HCT116 (cell line): ENCODE results near the gene CD84. TPM values are rescaled to one million over a fixed set of nuclear protein-coding genes. Genes with fewer than 3 reads are reported as not detected.
"Not testable (repeated sequence)": the region's sequence is repeated elsewhere in the genome, so short reads cannot be mapped to it uniquely, and the experiment has no call there.

Experiments used
- ATAC-seq: fragments of 200-7000 bp; cut with Tn5 transposase; 2 replicates; pipeline ENCODE4 v1.9.1; 2020; ENCODE audit warnings: mild to moderate bottlenecking, moderate library complexity
- BruUV-seq: library from RNA; stranded (reverse); fragments of 400-500 nt; replicated peaks from 2 replicates; lab custom pipeline; 2021; lab: Mats Ljungman, UMichigan
- CTCF ChIA-PET: fragments of 300-600 bp; sonication (Branson Sonifier 250); formaldehyde crosslinking; loops from one replicate; lab custom pipeline; 2021; ENCODE audit warnings: antibody characterized with exemption; lab: Charles Lee
- POLR2A ChIA-PET: fragments of 300-600, 350-600 bp; sonication (Branson Sonifier 250); formaldehyde crosslinking; loops from one replicate; lab custom pipeline; 2021; ENCODE audit warnings: antibody characterized with exemption; lab: Charles Lee
- RAD21 ChIA-PET, 2 experiments: fragments of 300-600 bp; sonication (Branson Sonifier 250); formaldehyde crosslinking; loops; one replicate each; lab custom pipeline; 2023; ENCODE audit warnings: low total read pairs in 2 of 2; ENCODE audit not compliant: uncharacterized antibody in 2 of 2, unreplicated experiment in 2 of 2, low non-redundant PET in 1 of 2; lab: Charles Lee
- DNase-seq: peaks from one replicate; pipeline ENCODE4 v3.0.0-alpha.2; 2010; ENCODE audit warnings: low read depth, low spot score
- H2AFZ ChIP-seq: fragments of 200-600 bp; shearing (Covaris generic), sonication (generic); 2 replicates; pipeline ENCODE4 v1.6.1; 2017; ENCODE audit warnings: low read depth, mixed run types, mixed read lengths, antibody characterized with exemption, low read length; ENCODE audit not compliant: poor library complexity, severe bottlenecking
- H3K27ac ChIP-seq: 2 replicates; pipeline ENCODE4 v1.5.1; 2012; ENCODE audit warnings: low read depth, low read length
- H3K27me3 ChIP-seq: fragments of 200-600 bp; sonication (generic); 2 replicates; pipeline ENCODE4 v1.6.1; 2016; ENCODE audit warnings: mixed run types, low read length, mixed read lengths; ENCODE audit not compliant: insufficient read depth
- H3K36me3 ChIP-seq, 2 experiments: fragments of 200-500 bp in 1 of 2; fragments of 200-600 bp in 1 of 2; sonication (Bioruptor generic) in 1 of 2; sonication (generic) in 1 of 2; 2 replicates each; pipeline versions ENCODE4 v1.5.1 to v1.6.1; 2014 to 2016; ENCODE audit warnings: low read length in 2 of 2, inconsistent platforms in 1 of 2, mixed read lengths in 1 of 2, mixed run types in 1 of 2; ENCODE audit not compliant: insufficient read depth in 2 of 2, control insufficient read depth in 1 of 2
- H3K4me1 ChIP-seq, 2 experiments: fragments of 200-600 bp in 1 of 2; sonication (generic) in 1 of 2; 2 replicates each; pipeline versions ENCODE4 v1.5.1 to v1.6.1; 2012 to 2017; ENCODE audit warnings: low read length in 2 of 2, inconsistent platforms in 1 of 2, mild to moderate bottlenecking in 1 of 2, mixed read lengths in 1 of 2, mixed run types in 1 of 2, moderate library complexity in 1 of 2; ENCODE audit not compliant: insufficient read depth in 2 of 2, control insufficient read depth in 1 of 2
- H3K4me2 ChIP-seq: fragments of 200-600 bp; sonication (generic); 2 replicates; pipeline ENCODE4 v1.6.1; 2017; ENCODE audit warnings: mixed run types, low read length, mixed read lengths
- H3K4me3 ChIP-seq, 2 experiments: fragments of 200-600 bp in 1 of 2; sonication (generic) in 1 of 2; replicated peaks in 1 of 2; 2 replicates each; pipeline ENCODE4 v1.5.1; 2011 to 2016; ENCODE audit warnings: low read length in 2 of 2, control low read depth in 1 of 2, low read depth in 1 of 2, mild to moderate bottlenecking in 1 of 2, mixed read lengths in 1 of 2, mixed run types in 1 of 2
- H3K79me2 ChIP-seq: fragments of 200-600 bp; sonication (generic); 2 replicates; pipeline ENCODE4 v1.6.1; 2017; ENCODE audit warnings: mild to moderate bottlenecking, mixed run types, low read length, moderate library complexity, mixed read lengths; ENCODE audit not compliant: insufficient read depth
- H3K9ac ChIP-seq: fragments of 200-600 bp; sonication (generic); 2 replicates; pipeline ENCODE4 v1.6.1; 2016; ENCODE audit warnings: low read length, mixed read lengths
- H3K9me2 ChIP-seq: fragments of 200-600 bp; sonication (generic), shearing (Covaris generic); 2 replicates; pipeline ENCODE4 v1.6.1; 2017; ENCODE audit warnings: mixed run types, mild to moderate bottlenecking, moderate library complexity; ENCODE audit not compliant: insufficient read depth
- H3K9me3 ChIP-seq, 2 experiments: fragments of 200-500 bp in 1 of 2; fragments of 200-600 bp in 1 of 2; sonication (Bioruptor generic) in 1 of 2; sonication (generic) in 1 of 2; 2 replicates each; pipeline ENCODE4 v1.6.1; 2014 to 2017; ENCODE audit warnings: low read length in 2 of 2, mixed read lengths in 2 of 2, inconsistent platforms in 1 of 2, low read depth in 1 of 2, mild to moderate bottlenecking in 1 of 2, mixed run types in 1 of 2, moderate library complexity in 1 of 2; ENCODE audit not compliant: control insufficient read depth in 1 of 2, insufficient read depth in 1 of 2
- H4K20me1 ChIP-seq: fragments of 200-600 bp; sonication (generic), shearing (Covaris generic); 2 replicates; pipeline ENCODE4 v1.6.1; 2017; ENCODE audit warnings: mixed run types, mild to moderate bottlenecking, moderate library complexity; ENCODE audit not compliant: insufficient read depth
- CBX3 ChIP-seq: IDR thresholded peaks from 2 replicates; pipeline ENCODE4 v1.6.1; 2012; ENCODE audit warnings: low read depth
- CTCF ChIP-seq, 3 experiments: fragments of 200-600 bp in 1 of 3; sonication (generic) in 1 of 3; IDR thresholded peaks in 2 of 3; conservative IDR thresholded peaks in 1 of 3; 2 replicates each; pipeline ENCODE4 v1.5.1; 2012 to 2017; ENCODE audit warnings: low read depth in 2 of 3, low read length in 2 of 3, antibody characterized with exemption in 1 of 3, borderline replicate concordance in 1 of 3, control low read depth in 1 of 3, mild to moderate bottlenecking in 1 of 3, mixed read lengths in 1 of 3, mixed run types in 1 of 3, moderate library complexity in 1 of 3; ENCODE audit not compliant: insufficient read depth in 1 of 3
- EZH2 ChIP-seq: fragments of 200-600 bp; sonication (generic); IDR thresholded peaks from 2 replicates; pipeline ENCODE4 v1.6.1; 2017; ENCODE audit warnings: antibody characterized with exemption, mixed run types
- ZNF274 ChIP-seq: fragments of 200-500 bp; sonication (Bioruptor generic); IDR thresholded peaks from 2 replicates; pipeline ENCODE4 v1.6.1; 2014; ENCODE audit warnings: mild to moderate bottlenecking, low read depth, low read length, inconsistent platforms
- intact Hi-C: fragments of 100-400 bp; cut with micrococcal nuclease; formaldehyde crosslinking; loops from 2 replicates; pipeline ENCODE4 v1.10.0; 2022
- total RNA-seq: library from RNA; stranded (reverse); gene quantifications from one replicate; pipeline ENCODE4 v1.2.1, GENCODE V29; 2021; ENCODE audit not compliant: unreplicated experiment

The CD84 gene
- total RNA-seq, 1 experiment from 2014 or later, result 0.02 TPM

GRCh38 chr1:160584784-160585183 is 5.5 kb upstream of the CD84 start (continued):
- no peak for TF ChIP-seq CTCF (IDR thresholded peaks at IDR 0.05 in 2 of 3, conservative IDR thresholded peaks at IDR 0.05 in 1 of 3; ENCODE audit: borderline replicate concordance in 1 of 3, insufficient read depth in 1 of 3, low read depth in 2 of 3, low read length in 2 of 3)
- TF ChIP-seq ZNF274, result no peak

GRCh38 chr1:160582976-160583375 is 3.7 kb upstream of the CD84 start:
- H2AFZ ChIP-seq, H3K36me3 ChIP-seq, H3K9me3 ChIP-seq, H3K4me2 ChIP-seq, DNase-seq, intact Hi-C loops, POLR2A ChIA-PET, RAD21 ChIA-PET, H3K9ac ChIP-seq, H3K4me1 ChIP-seq, CTCF ChIA-PET, H3K79me2 ChIP-seq, H3K4me3 ChIP-seq, H4K20me1 ChIP-seq, H3K27me3 ChIP-seq, H3K27ac ChIP-seq, ATAC-seq, BruUV-seq, H3K9me2 ChIP-seq: not testable (repeated sequence)

GRCh38 chr1:160581961-160582360 is 2.7 kb upstream of the CD84 start:
- Histone ChIP-seq H3K4me1 (no peaks in the 10 kb centered on the region), H3K27me3 (no peaks in the 10 kb centered on the region), H3K9me3 (no peaks in the 10 kb centered on the region), H3K4me2 (no peak overlapping the region), H3K9me2 (no peaks in the 10 kb centered on the region), H3K9ac (no peak overlapping the region), H4K20me1 (no peaks in the 10 kb centered on the region), H3K27ac (no peak overlapping the region), H2AFZ (no peak overlapping the region), H3K4me3 (no peak overlapping the region), H3K79me2 (no peaks in the 10 kb centered on the region), H3K36me3 (no peaks in the 10 kb centered on the region)
- CTCF ChIA-PET, result no interaction called here
- ATAC-seq (no peak), DNase-seq (no peak)
- no TSS peak for BruUV-seq
- POLR2A ChIA-PET, result no interaction called here
- RAD21 ChIA-PET, result no interaction called here
- intact Hi-C loops, result no loop called here
- no peak for TF ChIP-seq EZH2
- no peak for TF ChIP-seq CBX3
